Activated T-helper 1 cell treated with anti-CD3 and anti-CD28 coated beads, Interleukin-12 subunit alpha, Interleukin-12 subunit beta, Interleukin-2, Interleukin-4 antibody, amounts not matched to agents 30 ng/mL and 10 ng/mL and 1 ng/mL, durations not matched to agents 14 hours and 24 hours and 36 hours (primary cell): Measurements from ENCODE around the gene CRTC3. TPM values are rescaled to one million over a fixed set of nuclear protein-coding genes. Genes with fewer than 3 reads are reported as not detected.

Source experiments
- DNase-seq: peaks from one replicate; pipeline ENCODE4 v3.0.0; 2021; ENCODE audit warnings: low spot score
- H3K27ac Mint-ChIP-seq: one replicate; pipeline ENCODE4 v1.8.0; 2021; ENCODE audit warnings: mild to moderate bottlenecking, mixed read lengths
- H3K27me3 Mint-ChIP-seq: one replicate; pipeline ENCODE4 v1.8.0; 2022; ENCODE audit warnings: mild to moderate bottlenecking, moderate library complexity, mixed read lengths; ENCODE audit not compliant: insufficient read depth
- H3K36me3 Mint-ChIP-seq: one replicate; pipeline ENCODE4 v1.8.0; 2021; ENCODE audit warnings: low read depth, mixed read lengths
- H3K4me1 Mint-ChIP-seq: one replicate; pipeline ENCODE4 v1.8.0; 2021; ENCODE audit warnings: low read depth, mixed read lengths
- H3K4me3 Mint-ChIP-seq: one replicate; pipeline ENCODE4 v1.8.0; 2021; ENCODE audit warnings: mild to moderate bottlenecking, moderate library complexity, mixed read lengths
- H3K9me3 Mint-ChIP-seq: one replicate; pipeline ENCODE4 v1.8.0; 2021; ENCODE audit warnings: mixed read lengths
- intact Hi-C: fragments of 100-400 bp; cut with micrococcal nuclease; formaldehyde crosslinking; loops from one replicate; pipeline ENCODE4 v1.15.1; 2024
- total RNA-seq: library from RNA; stranded (reverse); gene quantifications from 2 replicates; pipeline ENCODE4 v1.2.3, GENCODE V29; 2022

CRTC3 gene
- total RNA-seq, 1 donor from 2014 or later: 54.0 TPM

- H3K27ac Mint-ChIP-seq: no peak overlapping the region
- intact Hi-C loops: no loop called here
- no peak overlapping the region for H3K4me3 Mint-ChIP-seq
- peaks cover 72% of the 10 kb centered on the region for H3K4me1 Mint-ChIP-seq
- peaks cover 38% of the 10 kb centered on the region for H3K36me3 Mint-ChIP-seq
- H3K9me3 Mint-ChIP-seq: no peaks in the 10 kb centered on the region
- no peak for DNase-seq
- no peaks in the 10 kb centered on the region for H3K27me3 Mint-ChIP-seq
These were observed 61.8 kb downstream of the CRTC3 start for GRCh38 chr15:90591524-90591923.

- Mint-ChIP-seq H3K4me3 (no peak overlapping the region), H3K36me3 (peaks cover 36% of the 10 kb centered on the region), H3K27me3 (no peaks in the 10 kb centered on the region), H3K9me3 (no peaks in the 10 kb centered on the region), H3K4me1 (peaks cover 72% of the 10 kb centered on the region), H3K27ac (peak overlapping the region; percentile 75)
- intact Hi-C loops: no loop called here
- DNase-seq: no peak
These were observed 62.6 kb downstream of the CRTC3 start for GRCh38 chr15:90592131-90592881.

GRCh38 chr15:90593499-90594158, 63.9 kb downstream of the CRTC3 start:
- peak overlapping the region; percentile 99 for H3K27ac Mint-ChIP-seq
- H3K27me3 Mint-ChIP-seq: no peaks in the 10 kb centered on the region
- H3K4me3 Mint-ChIP-seq: peak overlapping the region; percentile 81
- no peak for DNase-seq
- intact Hi-C loops: loop anchor here (1.0 to 2.0 kb wide), 4 partner anchors 19 to 63 kb away; no protein-coding TSS in a partner anchor
- no peaks in the 10 kb centered on the region for H3K9me3 Mint-ChIP-seq
- peaks cover 76% of the 10 kb centered on the region for H3K4me1 Mint-ChIP-seq
- peaks cover 41% of the 10 kb centered on the region for H3K36me3 Mint-ChIP-seq

GRCh38 chr15:90594301-90594738, 64.6 kb downstream of the CRTC3 start:
- DNase-seq: peak; percentile 75
- H3K36me3 Mint-ChIP-seq: peaks cover 40% of the 10 kb centered on the region
- peaks cover 80% of the 10 kb centered on the region for H3K4me1 Mint-ChIP-seq
- peak overlapping the region; percentile 99 for H3K27ac Mint-ChIP-seq
- intact Hi-C loops: loop anchor here (1.0 to 2.0 kb wide), 4 partner anchors 20 to 64 kb away; no protein-coding TSS in a partner anchor
- no peaks in the 10 kb centered on the region for H3K27me3 Mint-ChIP-seq
- no peaks in the 10 kb centered on the region for H3K9me3 Mint-ChIP-seq
- H3K4me3 Mint-ChIP-seq: peak overlapping the region; percentile 81

- peaks cover 38% of the 10 kb centered on the region for H3K36me3 Mint-ChIP-seq
- H3K4me3 Mint-ChIP-seq: peak overlapping the region; percentile 19
- intact Hi-C loops: loop anchor here (2.0 kb wide), 1 partner anchor 65 kb away; no protein-coding TSS in a partner anchor
- no peaks in the 10 kb centered on the region for H3K27me3 Mint-ChIP-seq
- DNase-seq: no peak
- H3K27ac Mint-ChIP-seq: peak overlapping the region; percentile 99
- H3K9me3 Mint-ChIP-seq: no peaks in the 10 kb centered on the region
- peaks cover 89% of the 10 kb centered on the region for H3K4me1 Mint-ChIP-seq
These were observed 66.0 kb downstream of the CRTC3 start for GRCh38 chr15:90595763-90596155.

GRCh38 chr15:90596943-90597342, 67.2 kb downstream of the CRTC3 start:
- Mint-ChIP-seq H3K9me3 (no peaks in the 10 kb centered on the region), H3K4me3 (peak overlapping the region; percentile 53), H3K36me3 (peaks cover 35% of the 10 kb centered on the region), H3K4me1 (peaks cover 91% of the 10 kb centered on the region), H3K27me3 (no peaks in the 10 kb centered on the region), H3K27ac (peak overlapping the region; percentile 99)
- DNase-seq: no peak
- intact Hi-C loops: no loop called here

GRCh38 chr15:90597577-90597976, 67.9 kb downstream of the CRTC3 start:
- intact Hi-C loops: no loop called here
- Mint-ChIP-seq H3K27me3 (no peaks in the 10 kb centered on the region), H3K36me3 (peaks cover 36% of the 10 kb centered on the region), H3K27ac (peak overlapping the region; percentile 99), H3K4me1 (peaks cover 91% of the 10 kb centered on the region), H3K9me3 (no peaks in the 10 kb centered on the region), H3K4me3 (peak overlapping the region; percentile 53)
- no peak for DNase-seq

GRCh38 chr15:90598031-90598577, 68.4 kb downstream of the CRTC3 start:
- Mint-ChIP-seq H3K27me3 (no peaks in the 10 kb centered on the region), H3K9me3 (no peaks in the 10 kb centered on the region), H3K27ac (peak overlapping the region; percentile 99), H3K36me3 (peaks cover 38% of the 10 kb centered on the region), H3K4me1 (peaks cover 86% of the 10 kb centered on the region), H3K4me3 (peak overlapping the region; percentile 53)
- no peak for DNase-seq
- intact Hi-C loops: no loop called here

- Mint-ChIP-seq H3K27me3 (no peaks in the 10 kb centered on the region), H3K4me1 (peaks cover 85% of the 10 kb centered on the region), H3K27ac (peak overlapping the region; percentile 99), H3K9me3 (no peaks in the 10 kb centered on the region), H3K4me3 (no peak overlapping the region), H3K36me3 (peaks cover 36% of the 10 kb centered on the region)
- intact Hi-C loops: no loop called here
- no peak for DNase-seq
These were observed 69.0 kb downstream of the CRTC3 start for GRCh38 chr15:90598679-90599078.

- peaks cover 39% of the 10 kb centered on the region for H3K36me3 Mint-ChIP-seq
- intact Hi-C loops: no loop called here
- no peak for DNase-seq
- H3K9me3 Mint-ChIP-seq: no peaks in the 10 kb centered on the region
- peak overlapping the region; percentile 99 for H3K27ac Mint-ChIP-seq
- no peaks in the 10 kb centered on the region for H3K27me3 Mint-ChIP-seq
- H3K4me3 Mint-ChIP-seq: no peak overlapping the region
- peaks cover 85% of the 10 kb centered on the region for H3K4me1 Mint-ChIP-seq
These were observed 69.4 kb downstream of the CRTC3 start for GRCh38 chr15:90599116-90599515.

GRCh38 chr15:90599644-90600043, 69.9 kb downstream of the CRTC3 start:
- no peaks in the 10 kb centered on the region for H3K9me3 Mint-ChIP-seq
- intact Hi-C loops: loop anchor here (5.0 kb wide), 1 partner anchor 277 kb away; no protein-coding TSS in a partner anchor
- DNase-seq: no peak
- peaks cover 42% of the 10 kb centered on the region for H3K36me3 Mint-ChIP-seq
- no peak overlapping the region for H3K4me3 Mint-ChIP-seq
- H3K4me1 Mint-ChIP-seq: peaks cover 85% of the 10 kb centered on the region
- peak overlapping the region; percentile 99 for H3K27ac Mint-ChIP-seq
- H3K27me3 Mint-ChIP-seq: no peaks in the 10 kb centered on the region

GRCh38 chr15:90600954-90601353, 71.2 kb downstream of the CRTC3 start:
- no peak for DNase-seq
- peak overlapping the region; percentile 24 for H3K27ac Mint-ChIP-seq
- H3K4me3 Mint-ChIP-seq: no peak overlapping the region
- peaks cover 73% of the 10 kb centered on the region for H3K4me1 Mint-ChIP-seq
- peaks cover 43% of the 10 kb centered on the region for H3K36me3 Mint-ChIP-seq
- no peaks in the 10 kb centered on the region for H3K27me3 Mint-ChIP-seq
- no peaks in the 10 kb centered on the region for H3K9me3 Mint-ChIP-seq
- intact Hi-C loops: loop anchor here (5.0 kb wide), 1 partner anchor 279 kb away; no protein-coding TSS in a partner anchor

- Mint-ChIP-seq H3K4me3 (no peak overlapping the region), H3K27ac (peak overlapping the region; percentile 67), H3K9me3 (no peaks in the 10 kb centered on the region), H3K4me1 (peaks cover 49% of the 10 kb centered on the region), H3K27me3 (no peaks in the 10 kb centered on the region), H3K36me3 (peaks cover 40% of the 10 kb centered on the region)
- intact Hi-C loops: loop anchor here (5.0 kb wide), 1 partner anchor 282 kb away; no protein-coding TSS in a partner anchor
- peak; percentile 28 for DNase-seq
These were observed 74.2 kb downstream of the CRTC3 start for GRCh38 chr15:90603893-90604292.
